NCI-H1092 (cell line): ENCODE results near the gene GPC2.
"Not testable (repeated sequence)": the region's sequence is repeated elsewhere in the genome, so short reads cannot be mapped to it uniquely, and the experiment has no call there.

Experiments used
- DNase-seq: peaks from one replicate; lab custom pipeline; 2025; lab: John Stamatoyannopoulos, UW

Gene GPC2

GRCh38 chr7:100204454-100204853, 27.3 kb upstream of the GPC2 start:
- DNase-seq, result no peak

GRCh38 chr7:100200693-100201092, 23.5 kb upstream of the GPC2 start:
- no peak for DNase-seq

GRCh38 chr7:100198266-100198665, 21.1 kb upstream of the GPC2 start:
- no peak for DNase-seq

GRCh38 chr7:100195901-100196322, 18.7 kb upstream of the GPC2 start:
- DNase-seq, result not testable (repeated sequence)

GRCh38 chr7:100195222-100195621, 18.0 kb upstream of the GPC2 start:
- DNase-seq, result no peak

- DNase-seq, result no peak
These were observed 15.8 kb upstream of the GPC2 start for GRCh38 chr7:100192969-100193368.

- DNase-seq, result not testable (repeated sequence)
These were observed 15.2 kb upstream of the GPC2 start for GRCh38 chr7:100192281-100192862.

GRCh38 chr7:100191775-100192174, 14.6 kb upstream of the GPC2 start:
- DNase-seq, result no peak

GRCh38 chr7:100190048-100190711, 13.0 kb upstream of the GPC2 start:
- no peak for DNase-seq

GRCh38 chr7:100189061-100189460, 11.9 kb upstream of the GPC2 start:
- DNase-seq, result no peak

- DNase-seq, result no peak
These were observed 8.5 kb upstream of the GPC2 start for GRCh38 chr7:100185726-100186125.

- DNase-seq, result not testable (repeated sequence)
These were observed 5.9 kb upstream of the GPC2 start for GRCh38 chr7:100183090-100183489.

GRCh38 chr7:100182616-100183015, 5.4 kb upstream of the GPC2 start:
- not testable (repeated sequence) for DNase-seq

- not testable (repeated sequence) for DNase-seq
These were observed 2.9 kb upstream of the GPC2 start for GRCh38 chr7:100180084-100180483.

GRCh38 chr7:100176096-100177044, 811 bp downstream of the GPC2 start:
- DNase-seq, result no peak

GRCh38 chr7:100175296-100175935, 1.8 kb downstream of the GPC2 start:
- no peak for DNase-seq

GRCh38 chr7:100174582-100174981, 2.6 kb downstream of the GPC2 start:
- no peak for DNase-seq

- DNase-seq, result no peak
These were observed 3.2 kb downstream of the GPC2 start for GRCh38 chr7:100173806-100174495.

GRCh38 chr7:100171840-100172239, 5.3 kb downstream of the GPC2 start:
- DNase-seq, result no peak

- no peak for DNase-seq
These were observed 6.0 kb downstream of the GPC2 start for GRCh38 chr7:100171087-100171681.
